ENCODE measurements around the gene NUPR2. TPM values are rescaled to one million over a fixed set of nuclear protein-coding genes. Genes with fewer than 3 reads are reported as not detected.
A peak's percentile ranks its signal among the peaks of the same experiment; 100 is the strongest.

The NUPR2 gene
- total and polyA plus RNA-seq, 9 of the 15 experiments (the other 6 are each of a cell fraction or from before 2014, with no cell fraction given): not detected

- TF ChIP-seq ZMIZ1 (IDR thresholded peaks at IDR 0.05; ENCODE audit: low read depth in 2 of 2, low read length in 2 of 2): 0 out of 4 replicates have a peak, but pooled peaks of 1 of the 2 experiments have one; percentile 3
- no peak for TF ChIP-seq BACH1 (tag; IDR thresholded peaks at IDR 0.05)
- no peak for TF ChIP-seq SRSF7 (optimal IDR thresholded peaks at IDR 0.05; ENCODE audit: low read depth, low read length)
- peak; percentile 64; the same call in 1 of the 2 replicates for TF ChIP-seq RNF2 (IDR thresholded peaks at IDR 0.05)
- TF ChIP-seq ZNF583 (CRISPR knock-in tag; IDR thresholded peaks at IDR 0.05): no peak
- TF ChIP-seq SNRNP70 (optimal IDR thresholded peaks at IDR 0.05; ENCODE audit: low read depth, low read length): no peak
- TF ChIP-seq, protein P1, sequence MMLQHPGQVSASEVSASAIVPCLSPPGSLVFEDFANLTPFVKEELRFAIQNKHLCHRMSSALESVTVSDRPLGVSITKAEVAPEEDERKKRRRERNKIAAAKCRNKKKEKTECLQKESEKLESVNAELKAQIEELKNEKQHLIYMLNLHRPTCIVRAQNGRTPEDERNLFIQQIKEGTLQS (IDR thresholded peaks at IDR 0.05): no peak
- TF ChIP-seq, protein P1 (CRISPR knock-in tag; conservative IDR thresholded peaks at IDR 0.05): no peak
- TF ChIP-seq NR2C1 (IDR thresholded peaks at IDR 0.05): peak; percentile 83
- TF ChIP-seq NR2C1 (tag; IDR thresholded peaks at IDR 0.05): peak; percentile 88
- peak; percentile 46 for TF ChIP-seq HMGN3 (IDR thresholded peaks at IDR 0.05; ENCODE audit: borderline replicate concordance, extremely low read depth, insufficient read length, low read depth, low read length)
- TF ChIP-seq ZNF561 (CRISPR knock-in tag; conservative IDR thresholded peaks at IDR 0.05): no peak
- TF ChIP-seq, protein P2, sequence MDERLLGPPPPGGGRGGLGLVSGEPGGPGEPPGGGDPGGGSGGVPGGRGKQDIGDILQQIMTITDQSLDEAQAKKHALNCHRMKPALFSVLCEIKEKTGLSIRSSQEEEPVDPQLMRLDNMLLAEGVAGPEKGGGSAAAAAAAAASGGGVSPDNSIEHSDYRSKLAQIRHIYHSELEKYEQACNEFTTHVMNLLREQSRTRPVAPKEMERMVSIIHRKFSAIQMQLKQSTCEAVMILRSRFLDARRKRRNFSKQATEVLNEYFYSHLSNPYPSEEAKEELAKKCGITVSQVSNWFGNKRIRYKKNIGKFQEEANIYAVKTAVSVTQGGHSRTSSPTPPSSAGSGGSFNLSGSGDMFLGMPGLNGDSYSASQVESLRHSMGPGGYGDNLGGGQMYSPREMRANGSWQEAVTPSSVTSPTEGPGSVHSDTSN (CRISPR knock-in tag; IDR thresholded peaks at IDR 0.05; ENCODE audit: low read depth): peak; percentile 91
- TF ChIP-seq, protein P2 (tag; conservative IDR thresholded peaks at IDR 0.05; ENCODE audit: low read depth): peak; percentile 99
- no peak for TF ChIP-seq SMC3 (conservative IDR thresholded peaks at IDR 0.05; ENCODE audit: insufficient read depth, low read depth, low read length)
- peak; percentile 42; the same call in 1 of the 2 replicates for TF ChIP-seq AFF4 (CRISPR knock-in tag; IDR thresholded peaks at IDR 0.05)
Measured at GRCh38 chr7:56106108-56107073, 9.8 kb downstream of the NUPR2 start, which contains the start of gene CHCHD2 (continued).
